A549 treated with dexamethasone at 1 μM for 4 hours (cell line): ENCODE measurements around the gene NETO1. TPM values are rescaled to one million over a fixed set of nuclear protein-coding genes. Genes with fewer than 3 reads are reported as not detected.

Source experiments
- total RNA-seq: library from RNA; stranded (reverse); fragments of 200-300 nt; extraction: Qiagen RNA extraction; gene quantifications from 5 replicates; pipeline ENCODE4 v1.2.3, GENCODE V29; 2022

NETO1 gene, protein sequence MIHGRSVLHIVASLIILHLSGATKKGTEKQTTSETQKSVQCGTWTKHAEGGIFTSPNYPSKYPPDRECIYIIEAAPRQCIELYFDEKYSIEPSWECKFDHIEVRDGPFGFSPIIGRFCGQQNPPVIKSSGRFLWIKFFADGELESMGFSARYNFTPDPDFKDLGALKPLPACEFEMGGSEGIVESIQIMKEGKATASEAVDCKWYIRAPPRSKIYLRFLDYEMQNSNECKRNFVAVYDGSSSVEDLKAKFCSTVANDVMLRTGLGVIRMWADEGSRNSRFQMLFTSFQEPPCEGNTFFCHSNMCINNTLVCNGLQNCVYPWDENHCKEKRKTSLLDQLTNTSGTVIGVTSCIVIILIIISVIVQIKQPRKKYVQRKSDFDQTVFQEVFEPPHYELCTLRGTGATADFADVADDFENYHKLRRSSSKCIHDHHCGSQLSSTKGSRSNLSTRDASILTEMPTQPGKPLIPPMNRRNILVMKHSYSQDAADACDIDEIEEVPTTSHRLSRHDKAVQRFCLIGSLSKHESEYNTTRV
- 0.04 TPM in 1 of 5 replicates, not detected in the others for total RNA-seq

GRCh38 chr18:72867746-72868584, at the start of gene NETO1:
Gene NETO1 (minus strand): TSS chr18:72867987. CDS start chr18:72867291, 696 bp downstream.

